ACC112 (cell line): ENCODE results near the gene TMEM217.

Experiments
- H2AFZ ChIP-seq: fragments of 200-600 bp; sonication (generic); one replicate; pipeline ENCODE4 v1.6.0; 2017; ENCODE audit warnings: antibody characterized with exemption, low read length; ENCODE audit not compliant: unreplicated experiment
- H3K27ac ChIP-seq: fragments of 200-600 bp; sonication (generic); 2 replicates; pipeline ENCODE4 v1.5.1; 2014; ENCODE audit warnings: low read depth, mild to moderate bottlenecking, antibody characterized with exemption, low read length, moderate library complexity
- H3K27me3 ChIP-seq: fragments of 200-600 bp; sonication (generic); 2 replicates; pipeline ENCODE4 v1.6.1; 2014; ENCODE audit warnings: mild to moderate bottlenecking, antibody characterized with exemption, low read length, moderate library complexity, mixed read lengths; ENCODE audit not compliant: insufficient read depth
- H3K36me3 ChIP-seq: fragments of 200-600 bp; sonication (generic); 2 replicates; pipeline ENCODE4 v1.6.1; 2016; ENCODE audit warnings: mild to moderate bottlenecking, antibody characterized with exemption, low read length, moderate library complexity, mixed read lengths; ENCODE audit not compliant: insufficient read depth
- H3K4me1 ChIP-seq: fragments of 200-600 bp; sonication (generic); one replicate; pipeline ENCODE4 v1.6.1; 2016; ENCODE audit warnings: low read length, mixed read lengths; ENCODE audit not compliant: insufficient read depth, unreplicated experiment, control insufficient read depth
- H3K4me3 ChIP-seq: fragments of 200-600 bp; sonication (generic); 2 replicates; pipeline ENCODE4 v1.5.1; 2014; ENCODE audit warnings: mild to moderate bottlenecking, low read depth, low read length
- H3K79me2 ChIP-seq: fragments of 200-600 bp; sonication (generic); one replicate; pipeline ENCODE4 v1.6.0; 2016; ENCODE audit warnings: low read length; ENCODE audit not compliant: control insufficient read depth, unreplicated experiment, insufficient read depth

TMEM217 gene

DNA sequence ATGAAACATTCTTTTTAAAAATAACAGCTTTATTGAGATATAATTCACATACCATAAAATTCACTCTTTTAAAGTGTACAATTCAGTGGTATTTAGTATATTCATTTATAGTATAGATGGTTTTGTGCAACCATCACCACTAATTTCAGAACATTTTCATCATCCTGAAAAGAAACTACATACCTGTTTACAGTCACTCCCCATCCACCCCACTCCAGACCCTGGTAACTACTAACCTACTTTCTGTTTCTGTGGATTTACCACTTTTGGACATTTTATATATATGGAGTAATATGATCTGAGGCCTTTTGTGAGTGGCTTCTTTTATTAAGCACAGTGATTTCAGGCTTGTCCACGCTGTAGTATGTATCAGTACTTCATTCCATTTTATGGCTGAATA is 2.5 kb upstream of the TMEM217 start:
- Histone ChIP-seq H3K4me3 (no peak overlapping the region), H3K36me3 (peaks cover 5% of the 10 kb centered on the region; the same call in 1 of the 2 replicates), H3K27me3 (no peaks in the 10 kb centered on the region), H3K27ac (no peak overlapping the region), H2AFZ (no peak overlapping the region), H3K79me2 (peaks cover 48% of the 10 kb centered on the region), H3K4me1 (peaks cover 17% of the 10 kb centered on the region)

DNA sequence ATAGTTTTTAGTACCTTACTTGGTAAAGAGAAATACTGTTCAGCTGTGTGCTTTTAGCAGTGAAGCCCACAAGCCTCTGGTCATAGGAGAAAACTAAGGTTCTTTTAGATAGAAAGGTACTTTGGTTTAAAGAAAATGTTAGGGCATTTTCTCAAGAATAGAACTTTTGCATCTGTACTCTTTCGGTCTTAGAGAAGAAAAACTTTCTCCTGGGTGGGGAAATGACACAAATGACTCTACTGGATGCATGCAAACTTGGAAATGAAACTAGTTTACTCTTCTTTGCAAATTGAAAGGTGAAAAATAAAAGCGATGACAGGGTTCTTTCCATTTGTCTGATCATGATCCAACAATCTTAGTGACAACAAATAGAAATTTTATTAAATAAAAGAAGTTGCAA is 2.1 kb upstream of the TMEM217 start:
- Histone ChIP-seq H3K36me3 (peaks cover 2% of the 10 kb centered on the region; the same call in 1 of the 2 replicates), H3K27ac (peak overlapping the region; percentile 82; the same call in 1 of the 2 replicates), H3K79me2 (peaks cover 48% of the 10 kb centered on the region), H3K4me1 (peaks cover 17% of the 10 kb centered on the region), H3K27me3 (no peaks in the 10 kb centered on the region), H2AFZ (no peak overlapping the region), H3K4me3 (peak overlapping the region; percentile 93; the same call in 1 of the 2 replicates)

DNA sequence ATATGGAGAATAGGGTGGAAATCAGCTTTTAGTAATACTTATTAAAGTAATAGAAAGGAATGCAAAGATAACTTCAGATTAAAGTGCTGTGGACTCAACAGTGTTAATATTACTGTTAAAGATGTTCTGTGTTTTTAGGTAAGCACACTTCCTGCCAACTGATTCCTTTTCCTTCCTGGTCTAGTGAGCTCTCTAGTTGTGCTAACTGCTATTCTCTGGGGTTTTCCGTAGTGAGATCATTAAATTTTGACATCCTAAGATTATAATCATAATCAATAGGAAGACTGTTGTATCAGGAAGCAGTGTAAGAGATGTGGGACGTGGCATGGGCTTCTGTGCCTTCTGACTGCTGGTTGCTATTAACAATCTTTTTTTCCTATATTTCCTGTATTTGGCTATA is 1.2 kb upstream of the TMEM217 start:
- Histone ChIP-seq H3K79me2 (peaks cover 48% of the 10 kb centered on the region), H3K4me3 (peak overlapping the region; percentile 93), H3K4me1 (peaks cover 17% of the 10 kb centered on the region), H3K27ac (peak overlapping the region; percentile 82), H3K36me3 (no peaks in the 10 kb centered on the region), H2AFZ (no peak overlapping the region), H3K27me3 (no peaks in the 10 kb centered on the region)

DNA sequence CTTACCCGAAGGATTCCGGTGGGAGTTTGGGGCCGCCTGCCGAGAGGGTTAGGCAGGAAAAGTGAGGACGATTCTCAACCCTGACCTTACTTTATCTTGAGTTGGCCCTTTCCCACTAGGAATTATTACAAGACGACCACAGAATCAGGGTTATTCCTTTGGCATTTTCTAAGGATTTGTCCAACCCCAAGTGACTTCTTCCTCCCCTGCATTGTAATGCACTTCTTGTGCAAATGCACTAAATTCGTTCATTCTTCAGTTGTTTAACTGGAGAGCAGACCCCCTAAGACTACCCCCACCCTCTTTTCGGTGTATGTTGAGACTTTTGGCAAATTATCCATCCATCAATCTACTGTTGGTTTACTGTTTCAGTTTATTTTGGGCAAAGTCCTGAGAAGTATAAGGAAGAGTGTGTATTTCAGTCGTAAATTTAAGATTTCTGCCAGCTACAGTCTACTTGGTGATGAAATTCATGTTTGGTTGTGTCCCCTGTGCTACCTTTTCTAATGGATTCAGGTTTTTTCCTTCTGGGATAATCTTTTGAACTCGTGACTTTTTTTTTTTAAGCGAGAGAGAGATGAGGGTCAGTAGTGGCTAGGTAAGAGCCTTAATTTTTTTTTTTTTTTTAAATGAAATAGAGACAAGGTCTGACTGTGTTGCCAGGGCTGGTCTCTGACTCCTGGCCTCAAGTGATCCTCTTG is 611 bp upstream of the TMEM217 start:
- Histone ChIP-seq H3K79me2 (peaks cover 48% of the 10 kb centered on the region), H3K36me3 (no peaks in the 10 kb centered on the region), H3K4me3 (peak overlapping the region; percentile 93), H3K27ac (peak overlapping the region; percentile 82), H2AFZ (peak overlapping the region; percentile 77), H3K4me1 (peaks cover 17% of the 10 kb centered on the region), H3K27me3 (no peaks in the 10 kb centered on the region)

DNA sequence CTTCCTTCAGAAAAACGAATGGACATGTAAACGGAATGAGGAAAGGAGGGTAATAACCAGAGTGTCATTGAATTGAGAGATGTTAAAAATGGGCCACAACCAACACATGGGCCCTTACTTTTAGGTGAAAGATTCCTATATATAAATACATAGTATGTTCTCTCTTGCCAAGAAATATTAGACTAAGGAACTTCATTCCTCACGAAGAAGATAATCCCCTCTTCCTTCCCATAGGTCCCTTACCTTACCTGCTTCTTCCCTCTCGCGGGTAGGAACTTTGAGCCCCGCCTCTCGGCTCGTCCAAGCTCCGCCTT is 667 bp downstream of the TMEM217 start:
- Histone ChIP-seq H3K4me1 (peaks cover 17% of the 10 kb centered on the region), H3K27ac (peak overlapping the region; percentile 63), H3K4me3 (peak overlapping the region; percentile 93), H3K27me3 (no peaks in the 10 kb centered on the region), H3K79me2 (peaks cover 36% of the 10 kb centered on the region), H3K36me3 (no peaks in the 10 kb centered on the region), H2AFZ (peak overlapping the region; percentile 88)

DNA sequence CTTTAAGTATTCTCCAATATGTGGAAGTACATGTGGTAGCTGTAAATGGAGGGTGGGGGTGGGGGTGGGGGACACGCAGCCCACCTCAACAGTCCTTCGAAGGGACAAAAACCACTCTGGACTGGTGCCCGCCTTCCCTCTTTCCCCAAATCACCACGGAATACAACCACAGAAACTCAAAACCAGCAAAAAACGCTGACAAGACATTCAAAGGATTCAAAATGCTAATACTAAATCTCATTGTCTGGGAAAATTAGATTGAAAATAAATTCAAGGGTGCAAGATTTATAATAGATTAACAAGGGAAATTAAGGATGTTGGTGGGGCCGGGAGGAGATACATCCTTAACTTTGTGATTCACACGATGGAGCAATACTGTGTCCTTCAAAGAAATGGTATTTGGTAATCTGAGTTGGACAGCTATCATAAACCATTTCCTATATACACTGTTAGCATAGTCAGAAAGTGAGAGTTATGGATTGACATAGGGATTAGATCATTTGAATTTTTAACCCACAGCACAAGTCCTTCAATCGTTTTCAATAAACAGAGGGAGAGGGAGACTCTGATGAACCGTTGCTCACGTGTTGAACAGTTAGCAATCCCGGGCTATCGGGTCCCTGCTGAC is 1.1 kb downstream of the TMEM217 start:
- H3K79me2 ChIP-seq, result peaks cover 33% of the 10 kb centered on the region
- H3K27me3 ChIP-seq, result no peaks in the 10 kb centered on the region
- H3K4me1 ChIP-seq, result peaks cover 17% of the 10 kb centered on the region
- H3K4me3 ChIP-seq, result peak overlapping the region; percentile 93
- peak overlapping the region; percentile 88 for H2AFZ ChIP-seq
- no peaks in the 10 kb centered on the region for H3K36me3 ChIP-seq
- peak overlapping the region; percentile 63 for H3K27ac ChIP-seq

DNA sequence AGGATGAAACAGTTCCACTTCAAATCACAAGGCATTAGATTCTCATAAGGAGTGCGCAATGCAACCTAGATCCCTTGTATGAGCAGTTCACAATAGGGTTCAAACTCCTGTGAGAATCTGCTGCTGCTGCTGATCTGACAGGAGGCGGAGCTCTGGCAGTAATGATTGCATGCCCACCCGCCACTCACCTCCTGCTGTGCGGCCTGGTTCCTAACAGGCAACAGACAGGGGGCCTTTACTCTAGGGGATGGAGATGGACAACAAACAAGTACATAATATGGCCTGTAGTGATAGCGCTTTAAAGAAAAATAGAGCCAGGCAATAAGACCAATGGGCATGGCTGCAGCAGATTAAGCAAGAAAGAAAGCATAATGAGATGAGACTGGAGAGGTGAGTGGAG is 3.1 kb downstream of the TMEM217 start:
- H2AFZ ChIP-seq, result no peak overlapping the region
- peaks cover 7% of the 10 kb centered on the region; the same call in 1 of the 2 replicates for H3K36me3 ChIP-seq
- no peaks in the 10 kb centered on the region for H3K27me3 ChIP-seq
- H3K4me1 ChIP-seq, result peaks cover 20% of the 10 kb centered on the region
- H3K79me2 ChIP-seq, result peaks cover 19% of the 10 kb centered on the region
- no peak overlapping the region for H3K27ac ChIP-seq
- H3K4me3 ChIP-seq, result no peak overlapping the region

DNA sequence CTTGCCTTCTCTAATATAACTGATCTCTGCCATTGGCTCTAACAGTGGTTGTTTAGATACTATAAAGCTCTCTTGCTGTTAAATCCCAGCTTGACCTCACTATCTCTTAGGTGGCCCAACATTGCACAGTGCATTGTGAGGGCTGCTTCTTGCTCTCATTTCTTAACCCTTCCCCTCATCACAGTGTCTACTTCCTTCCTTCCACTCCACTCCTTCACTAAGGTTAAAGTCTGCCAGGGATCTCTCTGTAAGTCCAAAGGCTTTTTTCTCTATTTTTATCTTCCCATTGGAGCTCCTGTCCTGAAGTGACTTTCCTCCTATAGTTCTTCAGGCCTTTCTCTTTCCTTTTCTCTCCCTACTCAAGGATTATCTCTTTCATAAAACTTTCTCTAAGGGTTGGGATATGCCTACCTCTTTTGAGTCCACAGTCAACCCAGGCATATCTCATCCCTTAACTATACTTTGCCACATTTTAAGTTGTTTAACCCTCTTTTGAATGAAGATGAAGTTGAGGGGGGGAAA is 4.4 kb downstream of the TMEM217 start:
- peaks cover 7% of the 10 kb centered on the region; the same call in 1 of the 2 replicates for H3K36me3 ChIP-seq
- H3K79me2 ChIP-seq, result peaks cover 6% of the 10 kb centered on the region
- H3K4me3 ChIP-seq, result no peak overlapping the region
- no peak overlapping the region for H2AFZ ChIP-seq
- no peak overlapping the region for H3K27ac ChIP-seq
- no peaks in the 10 kb centered on the region for H3K27me3 ChIP-seq
- H3K4me1 ChIP-seq, result peaks cover 6% of the 10 kb centered on the region

DNA sequence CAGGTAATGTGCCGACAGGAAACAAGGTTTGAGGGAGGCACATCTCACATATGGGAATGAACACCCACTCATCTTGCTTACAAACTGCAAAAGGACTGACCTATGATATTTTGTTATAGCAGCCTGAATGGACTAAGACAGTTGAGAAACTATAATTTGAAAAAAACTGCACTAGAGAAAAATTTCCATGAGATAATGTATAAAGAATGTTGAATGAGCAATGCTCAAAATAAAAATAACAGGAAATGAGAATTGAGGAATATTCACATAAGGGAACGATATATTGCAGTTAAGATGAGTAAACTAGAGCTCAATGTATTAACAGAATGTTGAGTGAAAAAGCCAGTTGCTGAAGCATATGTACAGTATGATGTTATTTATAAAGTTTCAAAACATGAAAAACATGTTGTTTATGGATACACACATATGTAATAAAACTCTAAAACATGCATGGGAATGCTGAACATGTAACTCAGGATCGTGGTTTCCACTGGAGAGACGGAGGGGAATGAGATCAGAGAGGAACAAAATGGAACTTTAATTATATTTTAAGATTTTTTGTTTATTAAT is 6.6 kb downstream of the TMEM217 start:
- H3K4me3 ChIP-seq, result no peak overlapping the region
- H2AFZ ChIP-seq, result no peak overlapping the region
- H3K27ac ChIP-seq, result peak overlapping the region; percentile 72
- H3K36me3 ChIP-seq, result peaks cover 7% of the 10 kb centered on the region; the same call in 1 of the 2 replicates
- H3K4me1 ChIP-seq, result peaks cover 5% of the 10 kb centered on the region
- no peaks in the 10 kb centered on the region for H3K79me2 ChIP-seq
- H3K27me3 ChIP-seq, result no peaks in the 10 kb centered on the region

DNA sequence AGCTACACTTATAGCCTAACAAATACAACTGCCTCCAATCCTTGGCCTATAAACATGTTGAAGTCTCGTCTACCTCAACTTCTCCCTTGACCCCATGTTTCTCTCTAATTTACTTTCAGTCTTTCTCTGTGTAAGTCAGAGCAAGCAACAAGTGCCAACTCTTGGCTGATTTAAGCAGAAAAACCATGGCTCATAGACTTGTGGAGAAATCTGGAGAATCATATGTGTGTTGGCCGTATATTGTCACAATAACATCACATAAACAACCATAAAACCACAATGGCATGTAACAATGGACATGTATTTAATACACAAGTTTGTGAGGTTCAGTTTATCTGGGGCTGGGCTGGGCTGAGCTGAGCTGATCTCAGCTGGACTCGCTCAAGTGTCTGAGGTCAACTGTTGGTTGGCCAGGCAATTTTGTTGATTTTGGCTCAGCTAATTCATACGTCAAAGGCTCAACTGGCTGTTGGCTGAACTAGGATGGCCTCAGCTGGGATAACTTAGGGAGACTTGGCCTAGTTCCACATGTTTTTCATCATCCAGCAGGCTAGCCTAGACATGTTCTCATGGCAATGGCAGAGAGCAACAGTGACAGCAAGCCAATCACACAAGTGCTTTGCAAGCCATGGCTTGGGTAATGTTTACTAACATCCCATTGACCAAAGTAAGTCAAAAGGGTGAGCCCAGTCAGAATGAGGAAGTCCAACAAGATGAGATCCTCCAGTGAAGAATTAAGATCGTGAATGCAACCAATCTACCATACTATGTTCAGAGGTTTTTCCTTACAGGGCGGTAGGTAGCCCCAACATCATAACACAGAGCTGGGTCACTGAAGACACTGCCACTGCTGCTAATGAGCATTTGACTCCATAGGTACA is 13.3 kb downstream of the TMEM217 start:
- Histone ChIP-seq H3K27me3 (no peaks in the 10 kb centered on the region), H3K79me2 (no peaks in the 10 kb centered on the region), H3K27ac (peak overlapping the region; percentile 100), H2AFZ (peak overlapping the region; percentile 54), H3K4me1 (peaks cover 47% of the 10 kb centered on the region), H3K4me3 (peak overlapping the region; percentile 25; the same call in 1 of the 2 replicates), H3K36me3 (no peaks in the 10 kb centered on the region)
